HG02970 (cell line): ENCODE measurements around the gene OR2A5.
"Not testable (repeated sequence)": the region's sequence is repeated elsewhere in the genome, so short reads cannot be mapped to it uniquely, and the experiment has no call there.

ENCODE experiments used
- ATAC-seq: cut with Tn5 transposase; IDR thresholded peaks from one replicate; pipeline ENCODE4 v1.9.1; 2021; ENCODE audit warnings: mild to moderate bottlenecking, moderate library complexity, moderate number of reproducible peaks; ENCODE audit not compliant: unreplicated experiment, low FRiP score

Gene OR2A5

GRCh38 chr7:144048648-144049047 lies at the start of gene OR2A5:
TSS of gene OR2A5 (plus strand) at chr7:144048948. CDS start at chr7:144050402, 1,454 bp downstream.
- no peak for ATAC-seq

- no peak for ATAC-seq
Measured at GRCh38 chr7:144000020-144000419, 48.7 kb upstream of the OR2A5 start, which contains the start of gene OR6B1. TSS of gene OR6B1 (plus strand) at chr7:144000320. CDS start at chr7:144003997, 3,677 bp downstream.

- ATAC-seq: no peak
Measured at GRCh38 chr7:144001543-144001942, 47.2 kb upstream of the OR2A5 start.

GRCh38 chr7:144004703-144005102 lies 44.0 kb upstream of the OR2A5 start:
- ATAC-seq: no peak

- no peak for ATAC-seq
Measured at GRCh38 chr7:144006029-144006691, 42.6 kb upstream of the OR2A5 start.

GRCh38 chr7:144006692-144007042 lies 42.1 kb upstream of the OR2A5 start:
- ATAC-seq: no peak

- ATAC-seq: no peak
Measured at GRCh38 chr7:144009361-144009760, 39.4 kb upstream of the OR2A5 start.

GRCh38 chr7:144010061-144010460 lies 38.7 kb upstream of the OR2A5 start:
- not testable (repeated sequence) for ATAC-seq

GRCh38 chr7:144010821-144011220 lies 37.9 kb upstream of the OR2A5 start:
- ATAC-seq: not testable (repeated sequence)

GRCh38 chr7:144011458-144012230 lies 37.1 kb upstream of the OR2A5 start:
- ATAC-seq: no peak

GRCh38 chr7:144018065-144018464 lies 30.7 kb upstream of the OR2A5 start:
- ATAC-seq: no peak

- ATAC-seq: no peak
Measured at GRCh38 chr7:144019457-144019856, 29.3 kb upstream of the OR2A5 start.

- no peak for ATAC-seq
Measured at GRCh38 chr7:144020340-144020739, 28.4 kb upstream of the OR2A5 start.

- ATAC-seq: no peak
Measured at GRCh38 chr7:144022169-144022568, 26.6 kb upstream of the OR2A5 start.

GRCh38 chr7:144023171-144023827 lies 25.4 kb upstream of the OR2A5 start:
- ATAC-seq: no peak

GRCh38 chr7:144024213-144024612 lies 24.5 kb upstream of the OR2A5 start:
- no peak for ATAC-seq

GRCh38 chr7:144026203-144026883 lies 22.4 kb upstream of the OR2A5 start:
- ATAC-seq: no peak

- no peak for ATAC-seq
Measured at GRCh38 chr7:144027070-144027469, 21.7 kb upstream of the OR2A5 start.

GRCh38 chr7:144027974-144028373 lies 20.8 kb upstream of the OR2A5 start:
- ATAC-seq: no peak

- no peak for ATAC-seq
Measured at GRCh38 chr7:144028547-144028946, 20.2 kb upstream of the OR2A5 start.

GRCh38 chr7:144032516-144032915 lies 16.2 kb upstream of the OR2A5 start:
- ATAC-seq: no peak
